Measurements from ENCODE around the gene GFOD1.

DNA sequence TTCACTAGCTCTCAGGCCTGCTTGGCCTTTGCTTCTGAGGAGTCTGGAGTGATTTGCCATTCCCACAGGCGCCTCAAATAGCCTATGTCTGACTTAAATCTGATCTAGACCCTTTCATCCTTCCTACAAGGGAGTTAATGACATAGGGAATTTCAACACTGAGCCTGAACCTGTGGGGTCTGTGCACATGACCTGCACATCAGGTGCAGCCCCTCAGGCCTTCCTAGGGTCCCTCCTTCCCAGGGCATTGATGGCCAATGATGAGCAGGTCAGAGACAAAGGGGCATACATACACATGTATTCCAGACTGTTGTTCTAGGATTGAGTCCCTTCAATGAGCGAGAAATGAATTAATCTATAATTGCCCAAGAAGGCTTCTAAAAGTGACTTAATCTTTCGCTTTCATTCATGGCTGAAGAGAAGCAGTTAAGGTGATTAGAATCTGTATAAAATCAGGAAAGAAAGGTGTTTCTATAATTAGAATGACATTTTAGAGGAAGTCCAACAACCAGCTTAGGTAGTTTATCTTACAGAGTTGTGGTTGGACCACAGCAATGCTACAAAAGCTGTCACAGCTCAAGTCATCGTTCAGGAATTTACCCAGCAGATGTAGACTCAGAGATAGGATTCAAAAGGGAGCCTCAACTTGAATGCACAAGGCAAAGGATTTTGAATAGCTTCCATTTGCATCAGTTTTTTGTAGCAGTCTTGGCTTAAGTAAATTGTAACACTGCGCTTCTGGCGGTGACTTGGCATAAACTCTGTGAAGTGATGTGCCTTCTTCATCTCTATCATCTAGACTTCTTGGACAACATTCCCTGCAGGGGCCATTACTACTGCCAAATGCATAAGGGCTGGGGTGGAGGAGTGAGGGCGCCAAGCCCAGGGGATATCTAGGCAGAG lies 132.1 kb downstream of the GFOD1 start:
- TF ChIP-seq CTCF (IDR thresholded peaks at IDR 0.05) = no peak
- TF ChIP-seq POLR2A (IDR thresholded peaks at IDR 0.05) = no peak

All from esophagus squamous epithelium (tissue), 4 donors.